Left forelimb (tissue), 1 donor: ENCODE results near the gene MCM8.
A peak's percentile ranks its signal among the peaks of the same experiment; 100 is the strongest.

Source experiments
- DNase-seq: peaks from one replicate; pipeline ENCODE4 v3.0.0-alpha.2; 2018; ENCODE audit warnings: low spot score

MCM8 gene

GRCh38 chr20:5950271-5951031, at the start of gene MCM8, which contains the start of gene TRMT6:
MCM8 (plus strand) TSS chr20:5950652; CDS start chr20:5952016, 1,364 bp downstream.
TRMT6 (minus strand) TSS chr20:5950533; CDS start chr20:5950405, 128 bp downstream.
- DNase-seq: peak; percentile 94

DNA sequence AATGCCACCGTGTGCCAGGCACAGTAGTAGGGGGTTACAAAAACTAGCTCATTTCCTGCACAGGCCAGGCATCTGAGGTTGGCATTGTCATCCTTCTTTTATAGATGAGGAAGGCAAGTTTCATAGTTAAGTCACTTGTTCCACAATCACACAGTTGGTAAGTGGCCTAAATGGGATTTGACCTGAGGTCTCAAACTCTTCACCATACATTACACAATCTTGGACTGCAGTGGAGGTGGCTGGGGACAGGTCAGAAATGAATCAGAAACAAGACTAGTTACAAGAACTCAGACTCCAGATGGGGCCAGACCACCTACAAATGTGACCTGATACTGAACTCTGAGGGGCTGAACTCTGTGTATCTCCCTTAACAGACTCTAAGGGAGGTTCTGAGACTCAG, 49.5 kb upstream of the MCM8 start:
- no peak for DNase-seq

- no peak for DNase-seq
Measured at GRCh38 chr20:5908981-5909380, 41.5 kb upstream of the MCM8 start.

DNA sequence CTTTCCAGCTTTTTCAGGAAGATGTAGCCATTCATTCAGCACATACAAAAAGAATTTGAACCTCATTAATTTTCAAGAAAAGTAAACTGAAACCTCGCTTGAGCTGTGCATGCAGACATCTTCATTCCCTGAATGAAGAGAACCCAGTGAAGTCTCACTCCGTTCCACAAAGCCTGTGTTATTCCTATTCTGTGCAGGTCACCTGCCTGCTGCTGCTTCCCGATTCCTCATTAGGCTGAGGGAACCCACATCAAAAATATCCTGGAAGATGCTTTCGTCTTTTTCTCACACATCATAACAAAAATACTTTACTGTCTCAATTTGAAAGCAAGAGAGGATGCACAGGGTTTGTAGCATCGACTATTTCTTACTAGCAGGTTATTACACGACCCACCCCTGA, 40.3 kb upstream of the MCM8 start:
- no peak for DNase-seq

DNA sequence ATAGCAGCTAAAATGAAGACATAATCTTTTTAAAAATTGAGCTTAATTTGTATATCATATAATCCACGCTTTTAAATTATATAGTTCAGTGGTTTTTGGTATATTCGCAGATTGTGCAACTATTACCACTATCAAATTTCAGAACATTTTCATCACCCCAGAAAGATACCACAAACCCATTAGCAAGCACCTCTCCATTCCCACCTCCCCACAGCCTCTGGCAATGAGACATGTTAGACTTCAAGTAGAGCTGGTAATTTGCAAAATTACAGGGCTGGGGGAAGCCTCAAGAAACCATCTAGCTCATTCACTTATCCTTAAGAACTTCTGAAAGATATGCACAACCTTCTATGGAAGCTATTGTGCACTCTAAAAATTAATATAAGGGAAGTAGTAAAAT, 37.3 kb upstream of the MCM8 start:
- DNase-seq: no peak

DNA sequence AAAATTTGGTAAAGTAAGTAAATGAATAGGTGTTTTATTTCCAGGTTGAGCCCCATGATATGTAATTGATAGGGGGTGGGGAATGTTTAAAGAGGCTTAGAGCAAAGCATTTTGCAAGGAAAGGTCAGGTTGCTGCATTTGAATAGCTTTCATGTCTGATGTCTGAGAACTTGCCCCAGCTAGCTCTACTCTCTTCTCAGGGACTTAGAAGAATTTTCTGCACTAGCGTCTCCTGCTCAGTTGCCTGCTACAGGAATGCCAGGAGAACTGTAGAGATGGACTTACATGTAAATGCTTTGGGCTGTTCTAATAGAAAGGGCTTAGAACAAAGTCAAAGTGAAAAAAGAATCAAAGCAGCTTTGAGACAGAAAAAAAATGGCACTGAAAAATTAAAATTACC, 35.6 kb upstream of the MCM8 start:
- no peak for DNase-seq

GRCh38 chr20:5918856-5919625, 31.4 kb upstream of the MCM8 start:
- no peak for DNase-seq

GRCh38 chr20:5919626-5920544, 30.6 kb upstream of the MCM8 start:
- no peak for DNase-seq

- no peak for DNase-seq
Measured at GRCh38 chr20:5920581-5920980, 29.9 kb upstream of the MCM8 start.

DNA sequence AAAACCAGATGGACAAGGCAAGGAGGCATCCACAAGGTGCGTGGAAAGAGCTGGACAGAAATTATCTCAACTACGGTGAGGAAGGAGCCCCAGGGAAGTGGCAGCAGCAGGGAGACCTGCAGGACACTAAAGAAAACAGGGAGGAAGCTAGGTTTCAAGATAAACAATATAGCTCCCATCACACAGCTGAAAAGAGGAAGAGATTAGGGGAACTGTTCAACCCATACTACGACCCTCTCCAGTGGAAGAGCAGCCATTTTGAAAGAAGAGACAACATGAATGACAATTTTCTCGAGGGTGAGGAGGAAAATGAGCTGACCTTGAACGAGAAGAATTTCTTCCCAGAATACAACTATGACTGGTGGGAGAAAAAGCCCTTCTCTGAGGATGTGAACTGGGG, 27.0 kb upstream of the MCM8 start:
- no peak for DNase-seq

GRCh38 chr20:5925551-5925950, 24.9 kb upstream of the MCM8 start:
- no peak for DNase-seq

- no peak for DNase-seq
Measured at GRCh38 chr20:5927749-5928462, 22.5 kb upstream of the MCM8 start.

- DNase-seq: no peak
Measured at GRCh38 chr20:5928836-5929715, 21.4 kb upstream of the MCM8 start.

DNA sequence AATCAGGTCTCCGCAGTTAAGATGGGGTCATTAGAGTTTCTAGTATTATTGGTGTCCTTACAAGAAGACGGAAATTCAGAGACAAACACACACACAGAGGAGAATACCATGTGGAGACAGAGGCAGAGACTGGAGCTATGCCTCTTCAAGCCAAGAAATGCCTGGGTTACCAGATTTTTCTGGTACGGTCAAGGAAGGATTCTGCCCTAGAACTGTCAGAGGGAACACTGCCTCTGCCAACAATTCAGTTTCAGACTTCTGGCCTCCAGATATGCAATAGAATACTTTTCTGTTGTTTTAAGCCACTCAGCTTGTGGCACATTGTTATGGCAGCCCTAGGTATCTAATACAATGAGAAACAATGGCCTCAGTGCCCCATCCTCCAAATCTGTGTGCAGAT, 19.0 kb upstream of the MCM8 start:
- DNase-seq: no peak

- no peak for DNase-seq
Measured at GRCh38 chr20:5932796-5933195, 17.7 kb upstream of the MCM8 start.

DNA sequence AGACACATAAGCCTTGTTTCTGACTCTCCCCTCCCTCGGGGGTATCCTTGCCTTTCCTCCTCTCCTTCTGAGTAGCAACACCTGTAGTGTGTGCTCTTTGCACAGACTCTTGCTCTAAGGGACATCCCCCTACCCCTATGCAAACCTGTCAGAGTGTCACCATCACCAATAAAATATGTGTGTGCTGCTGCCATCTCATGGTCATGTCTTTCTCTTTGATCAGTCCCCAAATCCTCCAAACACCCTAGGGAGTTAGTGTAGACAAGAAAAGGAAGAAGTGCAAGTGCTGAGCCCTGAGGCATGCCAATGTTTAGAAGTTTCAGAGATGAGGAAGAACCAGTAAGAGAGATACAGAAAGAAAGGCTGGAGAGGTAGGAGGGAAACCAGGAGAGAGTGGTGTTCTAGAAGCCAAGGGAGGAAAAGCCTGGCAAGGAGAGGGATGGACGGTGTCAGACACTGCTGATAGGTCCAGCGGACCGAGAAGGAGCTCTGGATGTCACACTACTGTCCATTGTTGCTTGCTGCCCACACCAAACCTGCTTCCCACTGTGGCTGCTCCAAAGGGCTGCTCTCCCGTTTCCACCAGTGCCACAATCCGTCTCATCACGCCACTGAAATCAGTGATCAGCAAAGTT, 16.5 kb upstream of the MCM8 start:
- no peak for DNase-seq

- no peak for DNase-seq
Measured at GRCh38 chr20:5935384-5935783, 15.1 kb upstream of the MCM8 start.

DNA sequence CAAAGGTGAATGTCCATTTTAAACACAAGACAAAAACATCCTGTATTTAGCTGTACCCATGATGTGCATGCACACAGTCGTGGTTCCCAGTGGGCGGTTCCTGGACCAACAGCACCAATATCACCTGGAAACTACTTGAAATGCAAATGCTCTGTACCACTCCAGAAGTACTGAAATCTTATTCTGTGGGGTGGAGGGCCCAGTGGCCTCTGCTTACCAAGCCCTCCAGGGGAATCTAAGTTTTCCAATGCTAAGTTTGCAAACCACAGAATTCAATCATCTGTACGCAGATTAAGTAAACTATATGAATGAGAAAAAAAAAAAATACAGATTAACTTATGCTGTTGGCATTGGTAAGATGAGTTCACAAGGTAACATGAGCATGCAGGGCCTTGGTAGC, 14.2 kb upstream of the MCM8 start:
- DNase-seq: no peak

- no peak for DNase-seq
Measured at GRCh38 chr20:5938456-5939029, 11.9 kb upstream of the MCM8 start.

DNA sequence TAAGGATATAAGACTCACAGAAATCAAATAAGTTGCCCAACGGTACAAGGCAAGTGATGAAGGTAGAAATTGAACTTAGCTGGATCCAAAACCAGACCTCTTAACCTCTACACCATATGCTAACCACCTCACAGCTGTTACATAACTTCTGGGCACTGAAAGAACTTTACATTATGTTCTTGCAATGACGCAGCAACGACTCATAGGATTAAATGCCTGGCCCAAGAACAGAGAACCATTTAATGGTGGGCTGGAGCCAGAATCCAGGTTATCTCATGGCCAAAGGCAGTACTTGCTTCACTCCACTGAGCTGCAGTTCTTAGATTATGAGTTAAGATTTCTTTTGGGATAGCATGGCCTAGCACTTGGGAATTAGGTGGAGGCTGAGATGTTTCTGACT, 4.5 kb upstream of the MCM8 start:
- DNase-seq: no peak
